CD4-positive, alpha-beta T cell (primary cell): ENCODE measurements around the gene ZNF835. TPM values are rescaled to one million over a fixed set of nuclear protein-coding genes. Genes with fewer than 3 reads are reported as not detected.

ENCODE experiments used
- ATAC-seq: fragments of 200-7000 bp; cut with Tn5 transposase; one replicate; pipeline ENCODE4 v1.10.0; 2022; ENCODE audit warnings: mild to moderate bottlenecking; ENCODE audit not compliant: poor library complexity
- CTCF ChIA-PET: fragments of 350-600 bp; sonication (Branson Sonifier 250); formaldehyde crosslinking; loops from one replicate; lab custom pipeline; 2021; ENCODE audit warnings: antibody characterized with exemption, inconsistent platforms; lab: Charles Lee
- POLR2A ChIA-PET: fragments of 350-600 bp; sonication (Branson Sonifier 250); formaldehyde crosslinking; loops from one replicate; lab custom pipeline; 2021; ENCODE audit warnings: antibody characterized with exemption, inconsistent platforms; lab: Charles Lee
- DNase-seq, 14 experiments: peaks; one replicate each; pipeline ENCODE4 v3.0.0-alpha.2; 2013 to 2020; ENCODE audit warnings: mixed read lengths in 2 of 14
- H3K27ac ChIP-seq, 2 donors: one replicate each; pipeline versions ENCODE4 v1.5.1 to v1.7.0; 2013; ENCODE audit warnings: low read length in 2 of 2, low read depth in 1 of 2, mild to moderate bottlenecking in 1 of 2
- H3K27me3 ChIP-seq, 2 experiments: 1 replicate in 1 of 2; 2 replicates in 1 of 2; pipeline versions ENCODE4 v1.6.1 to v1.7.0; 2013; ENCODE audit warnings: low read length in 2 of 2, control low read depth in 1 of 2, mild to moderate bottlenecking in 1 of 2, moderate library complexity in 1 of 2; ENCODE audit not compliant: insufficient read depth in 2 of 2, control insufficient read depth in 1 of 2
- H3K36me3 ChIP-seq: one replicate; pipeline ENCODE4 v1.6.1; 2013; ENCODE audit warnings: low read length, control low read depth; ENCODE audit not compliant: insufficient read depth
- H3K4me1 ChIP-seq: one replicate; pipeline ENCODE4 v1.6.1; 2013; ENCODE audit warnings: low read length, control low read depth; ENCODE audit not compliant: insufficient read depth
- H3K4me3 ChIP-seq: one replicate; pipeline ENCODE4 v1.5.1; 2013; ENCODE audit warnings: mild to moderate bottlenecking, low read length, moderate library complexity
- H3K9me3 ChIP-seq, 2 experiments: 1 replicate in 1 of 2; 2 replicates in 1 of 2; pipeline versions ENCODE4 v1.6.1 to v1.7.0; 2013; ENCODE audit warnings: low read length in 2 of 2, mild to moderate bottlenecking in 2 of 2, control low read depth in 1 of 2, moderate library complexity in 1 of 2; ENCODE audit not compliant: control insufficient read depth in 1 of 2, insufficient read depth in 1 of 2
- H3K27ac Mint-ChIP-seq: one replicate; pipeline ENCODE4 v1.8.0; 2020; ENCODE audit warnings: mixed read lengths
- H3K27me3 Mint-ChIP-seq: one replicate; pipeline ENCODE4 v1.8.0; 2021; ENCODE audit warnings: mixed read lengths
- H3K36me3 Mint-ChIP-seq: one replicate; pipeline ENCODE4 v1.8.0; 2021; ENCODE audit warnings: low read depth, mixed read lengths
- H3K4me1 Mint-ChIP-seq: one replicate; pipeline ENCODE4 v1.8.0; 2021; ENCODE audit warnings: low read depth, mixed read lengths
- H3K4me3 Mint-ChIP-seq: one replicate; pipeline ENCODE4 v1.8.0; 2020; ENCODE audit warnings: mild to moderate bottlenecking, mixed read lengths
- H3K9me3 Mint-ChIP-seq: one replicate; pipeline ENCODE4 v1.8.0; 2020; ENCODE audit warnings: mixed read lengths
- intact Hi-C, 2 experiments: fragments of 100-400 bp; cut with DNase I in 1 of 2; cut with micrococcal nuclease in 1 of 2; formaldehyde crosslinking; loops; one replicate each; pipeline versions ENCODE4 v1.15.1 to v1.9.0; 2023 to 2025; cut with DNase I, micrococcal nuclease
- total RNA-seq, 174 experiments: library from RNA in 2 of 174; stranded (reverse) in 2 of 174; gene quantifications; one replicate each; pipeline ENCODE4 v1.2.3 and lab custom pipeline; 2021 to 2026
- TF ChIP-seq, protein P1 (sequence below): fragments of 200-600 bp; IDR thresholded peaks from one replicate; pipeline ENCODE4 v1.8.0; 2022; ENCODE audit warnings: antibody characterized with exemption, mild to moderate bottlenecking

The ZNF835 gene
- total RNA-seq, 2 experiments from 2014 or later: 0.82 to 1.1 TPM

DNA sequence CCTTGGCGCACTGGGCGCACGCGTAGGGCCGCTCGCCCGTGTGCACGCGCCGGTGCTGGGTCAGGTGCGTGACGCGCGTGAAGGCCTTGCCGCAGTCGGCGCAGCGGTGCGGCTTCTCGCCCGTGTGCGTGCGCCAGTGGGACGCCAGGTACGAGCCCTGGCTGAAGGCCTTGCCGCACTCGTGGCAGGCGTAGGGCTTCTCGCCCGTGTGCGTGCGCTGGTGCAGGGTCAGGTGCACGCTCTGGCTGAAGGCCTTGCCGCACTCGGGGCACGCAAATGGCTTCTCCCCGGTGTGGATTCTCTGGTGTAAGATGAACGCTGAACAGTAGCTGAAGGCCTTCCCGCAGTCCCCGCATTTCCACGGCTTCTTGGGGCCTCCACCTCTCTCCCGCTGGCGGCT lies 7.0 kb downstream of the ZNF835 start:
- ChIA-PET POLR2A (no interaction called here), CTCF (no interaction called here)
- no peaks in the 10 kb centered on the region for H3K27me3 Mint-ChIP-seq
- H3K27me3 ChIP-seq: no peaks in the 10 kb centered on the region
- ATAC-seq: no peak
- H3K4me3 Mint-ChIP-seq: no peak overlapping the region
- no peaks in the 10 kb centered on the region for H3K4me1 Mint-ChIP-seq
- H3K36me3 ChIP-seq: no peaks in the 10 kb centered on the region
- H3K9me3 Mint-ChIP-seq: peaks cover 3% of the 10 kb centered on the region
- no peak for DNase-seq
- H3K4me1 ChIP-seq: no peaks in the 10 kb centered on the region
- H3K27ac Mint-ChIP-seq: no peak overlapping the region
- intact Hi-C loops: no loop called here
- H3K9me3 ChIP-seq: peaks cover 34 to 94% of the 10 kb centered on the region in 2 experiments
- no peak overlapping the region for H3K4me3 ChIP-seq
- H3K36me3 Mint-ChIP-seq: peaks cover 39% of the 10 kb centered on the region
- TF ChIP-seq, protein P1, sequence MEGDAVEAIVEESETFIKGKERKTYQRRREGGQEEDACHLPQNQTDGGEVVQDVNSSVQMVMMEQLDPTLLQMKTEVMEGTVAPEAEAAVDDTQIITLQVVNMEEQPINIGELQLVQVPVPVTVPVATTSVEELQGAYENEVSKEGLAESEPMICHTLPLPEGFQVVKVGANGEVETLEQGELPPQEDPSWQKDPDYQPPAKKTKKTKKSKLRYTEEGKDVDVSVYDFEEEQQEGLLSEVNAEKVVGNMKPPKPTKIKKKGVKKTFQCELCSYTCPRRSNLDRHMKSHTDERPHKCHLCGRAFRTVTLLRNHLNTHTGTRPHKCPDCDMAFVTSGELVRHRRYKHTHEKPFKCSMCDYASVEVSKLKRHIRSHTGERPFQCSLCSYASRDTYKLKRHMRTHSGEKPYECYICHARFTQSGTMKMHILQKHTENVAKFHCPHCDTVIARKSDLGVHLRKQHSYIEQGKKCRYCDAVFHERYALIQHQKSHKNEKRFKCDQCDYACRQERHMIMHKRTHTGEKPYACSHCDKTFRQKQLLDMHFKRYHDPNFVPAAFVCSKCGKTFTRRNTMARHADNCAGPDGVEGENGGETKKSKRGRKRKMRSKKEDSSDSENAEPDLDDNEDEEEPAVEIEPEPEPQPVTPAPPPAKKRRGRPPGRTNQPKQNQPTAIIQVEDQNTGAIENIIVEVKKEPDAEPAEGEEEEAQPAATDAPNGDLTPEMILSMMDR: no peak
- no peak overlapping the region for H3K27ac ChIP-seq

DNA sequence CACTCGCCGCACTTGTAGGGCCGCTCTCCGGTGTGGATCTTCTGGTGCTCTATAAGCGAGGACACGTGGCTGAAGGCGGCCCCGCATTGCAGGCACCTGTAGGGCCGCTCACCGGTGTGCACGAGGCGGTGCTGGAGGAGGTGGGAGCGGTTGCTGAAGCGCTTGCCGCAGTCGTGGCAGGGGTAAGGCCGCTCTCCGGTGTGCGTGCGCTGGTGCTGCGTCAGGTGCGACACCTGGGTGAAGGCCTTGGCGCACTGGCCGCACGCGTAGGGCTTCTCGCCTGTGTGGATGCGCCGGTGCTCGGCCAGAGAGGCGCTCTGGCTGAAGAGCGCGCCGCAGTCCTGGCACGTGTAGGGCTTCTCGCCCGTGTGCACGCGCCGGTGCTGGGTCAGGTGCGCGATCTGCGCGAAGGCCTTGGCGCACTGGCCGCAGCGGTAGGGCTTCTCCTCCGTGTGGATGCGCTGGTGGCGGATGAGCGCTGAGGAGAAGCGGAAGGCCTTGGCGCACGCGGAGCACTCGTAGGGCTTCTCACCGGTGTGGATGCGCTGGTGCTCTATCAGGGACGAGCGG lies 7.5 kb downstream of the ZNF835 start:
- ATAC-seq (no peak), DNase-seq (no peak)
- H3K27ac Mint-ChIP-seq: no peak overlapping the region
- H3K4me1 ChIP-seq: no peaks in the 10 kb centered on the region
- no peaks in the 10 kb centered on the region for H3K27me3 ChIP-seq
- H3K36me3 Mint-ChIP-seq: peaks cover 43% of the 10 kb centered on the region
- TF ChIP-seq, protein P1: no peak
- H3K4me3 ChIP-seq: no peak overlapping the region
- ChIA-PET CTCF (no interaction called here), POLR2A (no interaction called here)
- no peak overlapping the region for H3K27ac ChIP-seq
- peaks cover 2% of the 10 kb centered on the region for H3K9me3 Mint-ChIP-seq
- no peaks in the 10 kb centered on the region for H3K27me3 Mint-ChIP-seq
- peaks cover 38 to 95% of the 10 kb centered on the region in 2 experiments for H3K9me3 ChIP-seq
- H3K36me3 ChIP-seq: no peaks in the 10 kb centered on the region
- H3K4me3 Mint-ChIP-seq: no peak overlapping the region
- intact Hi-C loops: no loop called here
- H3K4me1 Mint-ChIP-seq: no peaks in the 10 kb centered on the region

- no peak for DNase-seq
- Histone ChIP-seq H3K36me3 (no peaks in the 10 kb centered on the region), H3K9me3 (peaks cover 38 to 83% of the 10 kb centered on the region in 2 experiments), H3K27ac (no peak overlapping the region), H3K4me3 (no peak overlapping the region), H3K4me1 (no peaks in the 10 kb centered on the region), H3K27me3 (no peaks in the 10 kb centered on the region)
- CTCF ChIA-PET: no interaction called here
- H3K4me3 Mint-ChIP-seq: no peak overlapping the region
- intact Hi-C loops: no loop called here
- no peaks in the 10 kb centered on the region for H3K4me1 Mint-ChIP-seq
- H3K9me3 Mint-ChIP-seq: peaks cover 2% of the 10 kb centered on the region
- H3K27me3 Mint-ChIP-seq: no peaks in the 10 kb centered on the region
- H3K27ac Mint-ChIP-seq: no peak overlapping the region
- no peak for ATAC-seq
- peaks cover 27% of the 10 kb centered on the region for H3K36me3 Mint-ChIP-seq
- POLR2A ChIA-PET: no interaction called here
- TF ChIP-seq, protein P1: no peak
These were observed 10.3 kb downstream of the ZNF835 start for GRCh38 chr19:56661248-56661647.
